C4-2B (cell line): Measurements from ENCODE around the gene CNGA1.

Source experiments
- H3K27ac ChIP-seq: fragments of 450-650 bp; 2 replicates; pipeline ENCODE4 v1.5.1; 2017
- ZFX ChIP-seq: fragments of 450-650 bp; IDR thresholded peaks from 2 replicates; pipeline ENCODE4 v1.6.1; 2017
- TF ChIP-seq, protein P1 (sequence below): fragments of 450-650 bp; conservative IDR thresholded peaks from 2 replicates; pipeline ENCODE4 v1.5.1; 2017; ENCODE audit warnings: mild to moderate bottlenecking

Gene CNGA1

DNA sequence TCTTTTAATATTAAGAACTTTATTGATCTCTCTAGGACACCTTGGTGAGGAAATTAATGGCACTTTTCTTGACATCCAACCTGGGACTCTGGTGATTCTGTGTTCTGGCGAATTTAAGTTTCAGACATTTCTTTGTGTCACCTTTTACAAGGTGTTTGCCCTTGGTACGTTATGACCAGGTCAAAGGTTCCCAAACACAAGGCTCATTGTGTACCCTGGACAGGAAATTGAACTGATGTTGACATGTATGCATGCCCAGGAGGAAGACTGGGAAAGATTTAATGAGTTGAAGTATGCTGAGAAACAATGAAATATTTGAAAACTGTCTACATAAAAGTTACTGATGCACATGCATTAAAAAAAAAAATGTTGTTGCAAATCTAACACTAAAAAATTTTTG is 22.2 kb upstream of the CNGA1 start:
- H3K27ac ChIP-seq, result no peak overlapping the region

DNA sequence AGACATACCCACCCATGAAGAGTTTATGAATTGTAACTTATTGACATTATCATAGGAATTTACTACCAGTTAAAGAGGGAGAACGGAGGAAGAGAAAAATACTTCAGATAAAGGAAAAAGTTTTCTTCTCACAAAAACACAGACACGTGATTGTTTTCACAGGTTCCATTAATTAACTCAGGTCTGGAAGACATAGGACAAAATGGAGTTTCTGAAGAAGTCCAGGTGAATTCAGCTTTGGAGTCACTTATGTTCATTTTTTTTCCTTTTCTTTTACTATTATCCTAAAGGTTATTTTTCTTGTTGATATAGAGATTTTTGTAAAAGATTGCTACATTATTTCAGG is 20.6 kb upstream of the CNGA1 start:
- no peak overlapping the region for H3K27ac ChIP-seq
- TF ChIP-seq, protein P1, sequence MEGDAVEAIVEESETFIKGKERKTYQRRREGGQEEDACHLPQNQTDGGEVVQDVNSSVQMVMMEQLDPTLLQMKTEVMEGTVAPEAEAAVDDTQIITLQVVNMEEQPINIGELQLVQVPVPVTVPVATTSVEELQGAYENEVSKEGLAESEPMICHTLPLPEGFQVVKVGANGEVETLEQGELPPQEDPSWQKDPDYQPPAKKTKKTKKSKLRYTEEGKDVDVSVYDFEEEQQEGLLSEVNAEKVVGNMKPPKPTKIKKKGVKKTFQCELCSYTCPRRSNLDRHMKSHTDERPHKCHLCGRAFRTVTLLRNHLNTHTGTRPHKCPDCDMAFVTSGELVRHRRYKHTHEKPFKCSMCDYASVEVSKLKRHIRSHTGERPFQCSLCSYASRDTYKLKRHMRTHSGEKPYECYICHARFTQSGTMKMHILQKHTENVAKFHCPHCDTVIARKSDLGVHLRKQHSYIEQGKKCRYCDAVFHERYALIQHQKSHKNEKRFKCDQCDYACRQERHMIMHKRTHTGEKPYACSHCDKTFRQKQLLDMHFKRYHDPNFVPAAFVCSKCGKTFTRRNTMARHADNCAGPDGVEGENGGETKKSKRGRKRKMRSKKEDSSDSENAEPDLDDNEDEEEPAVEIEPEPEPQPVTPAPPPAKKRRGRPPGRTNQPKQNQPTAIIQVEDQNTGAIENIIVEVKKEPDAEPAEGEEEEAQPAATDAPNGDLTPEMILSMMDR, result no peak
- TF ChIP-seq ZFX, result no peak

More for the DNA sequence above, 22.2 kb upstream of the CNGA1 start:
- TF ChIP-seq, protein P1, result no peak
- TF ChIP-seq ZFX, result no peak

DNA sequence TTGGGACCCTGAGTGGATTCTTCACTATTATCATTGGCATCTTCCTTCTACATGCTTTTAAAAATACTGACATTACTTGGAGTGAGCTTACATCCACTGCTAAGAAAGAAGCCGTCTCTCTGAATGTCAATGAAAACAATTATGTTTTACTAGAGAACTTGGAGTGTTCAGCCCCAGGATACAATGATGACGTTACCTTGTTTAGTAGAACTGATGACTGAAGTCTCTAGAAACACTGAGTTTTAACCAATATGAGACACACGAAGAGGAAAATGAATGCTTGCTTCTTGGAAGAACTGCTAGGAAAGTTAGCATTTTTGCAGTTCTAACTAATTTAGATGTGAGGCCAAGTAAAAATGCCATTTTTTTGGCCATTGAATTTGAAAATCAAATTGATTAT is 19.5 kb upstream of the CNGA1 start:
- no peak overlapping the region for H3K27ac ChIP-seq
- TF ChIP-seq, protein P1, result no peak
- no peak for TF ChIP-seq ZFX

- TF ChIP-seq, protein P1, result peak; percentile 71
- no peak for TF ChIP-seq ZFX
These were observed 17.4 kb upstream of the CNGA1 start for GRCh38 chr4:48033825-48034413.

GRCh38 chr4:48033412-48033811 is 16.9 kb upstream of the CNGA1 start:
- TF ChIP-seq ZFX, result no peak
- TF ChIP-seq, protein P1, result no peak
- no peak overlapping the region for H3K27ac ChIP-seq

More at GRCh38 chr4:48033825-48034413, 17.4 kb upstream of the CNGA1 start:
- no peak overlapping the region for H3K27ac ChIP-seq

GRCh38 chr4:48032721-48033120 is 16.2 kb upstream of the CNGA1 start:
- no peak overlapping the region for H3K27ac ChIP-seq

DNA sequence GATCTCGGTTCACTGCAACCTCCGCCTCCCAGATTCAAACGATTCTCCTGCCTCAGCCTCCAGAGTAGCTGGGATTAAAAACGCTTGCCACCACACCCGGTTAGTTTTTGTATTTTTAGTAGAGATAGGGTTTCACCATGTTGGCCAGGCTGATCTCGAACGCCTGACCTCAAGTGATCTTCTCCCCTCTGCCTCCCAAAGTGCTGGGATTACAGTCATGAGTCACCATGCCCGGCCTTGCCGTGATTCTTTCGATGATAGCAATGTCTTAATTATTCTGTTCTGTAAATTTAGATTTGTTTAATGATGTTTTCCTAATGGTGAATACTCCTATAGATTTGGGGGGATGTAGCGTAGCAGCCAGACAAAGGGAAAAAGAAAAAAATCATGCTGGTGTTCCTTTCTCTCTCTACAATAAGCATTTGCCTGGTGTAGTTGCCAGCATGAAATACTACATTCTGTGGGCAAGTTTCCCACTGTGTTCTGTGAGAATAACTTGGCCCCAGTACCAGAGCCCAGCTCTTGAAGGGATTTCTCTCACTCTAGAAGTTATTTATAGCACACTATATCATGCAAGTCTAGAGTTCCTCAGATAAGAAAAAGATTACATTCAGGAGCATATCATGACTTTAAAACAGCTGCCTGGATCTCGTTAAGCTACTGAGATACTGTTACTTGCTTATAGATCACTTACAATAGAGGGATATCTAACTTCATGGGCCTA is 15.5 kb upstream of the CNGA1 start:
- TF ChIP-seq, protein P1, result no peak
- no peak for TF ChIP-seq ZFX
- H3K27ac ChIP-seq, result no peak overlapping the region

More at GRCh38 chr4:48032721-48033120, 16.2 kb upstream of the CNGA1 start:
- no peak for TF ChIP-seq ZFX
- TF ChIP-seq, protein P1, result no peak
